NCI-H2107 (cell line): Measurements from ENCODE around the gene MKLN1.

Source experiments
- DNase-seq: peaks from one replicate; lab custom pipeline; 2025; lab: John Stamatoyannopoulos, UW

MKLN1 gene

DNA sequence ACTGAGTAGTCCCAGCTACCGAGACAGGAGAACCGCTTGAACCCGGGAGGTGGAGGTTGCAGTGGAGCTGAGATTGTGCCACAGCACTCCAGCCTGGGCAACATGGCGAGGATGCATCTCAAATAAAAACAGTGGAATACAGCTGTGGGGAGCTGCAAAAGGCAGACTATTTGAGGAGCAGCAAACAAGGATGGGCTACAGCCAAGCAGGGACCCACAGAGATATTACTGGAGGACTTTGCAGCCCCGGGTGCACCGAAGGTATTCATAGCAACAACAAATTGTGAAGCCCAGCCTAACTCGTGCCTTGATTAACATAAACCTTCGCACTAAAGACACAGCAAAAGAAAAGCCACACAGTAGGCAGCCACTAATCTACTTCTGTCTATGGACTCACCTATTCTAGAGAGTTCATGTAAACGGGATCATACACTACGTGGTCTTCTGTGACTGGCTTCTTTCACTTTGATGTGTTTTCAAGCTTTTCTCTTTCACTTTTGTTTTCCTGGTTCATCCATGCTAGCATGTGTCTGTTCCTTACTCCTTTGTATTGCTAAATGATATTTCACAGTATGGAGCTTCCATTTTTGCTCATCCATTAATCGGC is 194.8 kb downstream of the MKLN1 start:
- DNase-seq: no peak

- DNase-seq: no peak
Measured at GRCh38 chr7:131524115-131524514, 196.4 kb downstream of the MKLN1 start.

DNA sequence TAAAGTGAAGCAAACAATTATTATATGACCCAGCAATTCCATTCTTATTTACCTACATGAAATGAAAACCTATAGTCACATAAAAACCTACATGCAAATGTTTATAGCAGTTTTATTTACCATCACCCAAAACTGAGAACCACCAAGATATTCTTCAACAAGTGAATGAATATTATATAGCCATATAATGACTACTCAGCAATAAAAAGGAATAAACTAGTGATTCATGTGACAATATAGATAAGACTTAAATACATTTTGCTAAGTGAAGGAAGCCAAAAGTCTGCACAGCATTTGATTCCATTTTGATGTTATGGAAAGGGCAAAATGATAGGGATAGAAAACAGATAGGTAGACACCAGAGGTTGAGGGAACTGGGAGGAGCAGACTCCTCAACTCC is 197.0 kb downstream of the MKLN1 start:
- DNase-seq: no peak

DNA sequence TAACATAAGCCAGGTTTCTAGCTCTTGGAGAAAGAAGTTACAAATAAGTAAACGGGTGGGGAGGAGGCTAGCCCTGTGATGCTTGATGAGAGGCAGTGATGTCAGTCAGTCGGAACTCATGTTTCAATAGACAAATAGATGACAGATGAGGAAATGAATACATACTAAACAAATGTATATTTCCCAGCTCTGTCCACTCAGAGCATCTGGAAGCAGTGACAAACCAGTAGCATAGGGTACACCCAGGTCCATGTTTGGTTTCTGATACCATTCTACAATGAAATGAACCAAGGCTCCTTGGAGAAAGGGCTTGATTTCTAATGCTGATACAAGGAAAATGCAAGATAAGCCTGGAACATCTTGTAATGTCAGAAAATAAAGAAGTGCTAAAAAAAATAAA is 198.1 kb downstream of the MKLN1 start:
- no peak for DNase-seq

DNA sequence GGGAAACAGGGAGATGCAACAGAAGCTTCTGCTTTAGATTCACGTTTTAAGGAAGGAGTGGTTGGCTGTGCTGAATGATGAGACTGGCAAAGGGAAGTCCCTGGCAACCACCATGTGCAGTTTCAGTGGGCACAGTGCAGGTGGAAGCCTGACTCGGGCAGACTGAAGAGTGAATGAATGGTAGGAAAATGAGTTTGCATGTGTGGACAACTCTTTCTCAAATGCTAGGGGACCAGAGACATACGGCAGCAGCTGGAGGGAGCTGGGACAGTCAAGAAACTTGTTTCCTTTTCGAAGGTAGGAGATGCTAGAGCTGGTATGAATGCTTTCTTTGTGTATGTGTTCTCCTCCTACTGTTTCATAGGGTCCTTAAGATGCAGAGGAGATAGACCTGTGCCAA is 199.8 kb downstream of the MKLN1 start:
- no peak for DNase-seq

DNA sequence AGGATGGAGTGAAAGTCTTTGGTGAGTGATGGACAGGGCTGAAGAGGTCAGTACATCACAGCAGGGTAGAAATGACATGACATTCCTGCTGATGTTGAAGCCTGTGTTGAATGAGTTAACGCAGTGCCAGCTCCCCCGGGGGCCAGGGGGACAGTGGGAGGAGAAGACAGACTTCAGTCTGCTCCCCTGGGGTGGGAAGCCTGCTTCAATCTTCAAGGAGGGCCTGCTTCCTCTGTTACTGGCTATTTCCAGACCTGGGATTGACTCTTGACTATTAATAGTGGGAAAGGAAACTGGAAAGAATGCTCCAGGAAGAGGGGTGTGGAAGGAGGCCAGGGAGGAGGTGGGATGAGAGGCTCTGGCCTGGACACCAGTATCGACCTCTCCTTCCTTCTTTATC is 201.5 kb downstream of the MKLN1 start:
- DNase-seq: no peak

- DNase-seq: no peak
Measured at GRCh38 chr7:131529617-131530016, 201.9 kb downstream of the MKLN1 start.

GRCh38 chr7:131530137-131530536 is 202.5 kb downstream of the MKLN1 start:
- DNase-seq: no peak

GRCh38 chr7:131532570-131533091 is 205.0 kb downstream of the MKLN1 start:
- no peak for DNase-seq

GRCh38 chr7:131533151-131533559 is 205.5 kb downstream of the MKLN1 start:
- DNase-seq: no peak

- no peak for DNase-seq
Measured at GRCh38 chr7:131533566-131534561, 206.2 kb downstream of the MKLN1 start.

DNA sequence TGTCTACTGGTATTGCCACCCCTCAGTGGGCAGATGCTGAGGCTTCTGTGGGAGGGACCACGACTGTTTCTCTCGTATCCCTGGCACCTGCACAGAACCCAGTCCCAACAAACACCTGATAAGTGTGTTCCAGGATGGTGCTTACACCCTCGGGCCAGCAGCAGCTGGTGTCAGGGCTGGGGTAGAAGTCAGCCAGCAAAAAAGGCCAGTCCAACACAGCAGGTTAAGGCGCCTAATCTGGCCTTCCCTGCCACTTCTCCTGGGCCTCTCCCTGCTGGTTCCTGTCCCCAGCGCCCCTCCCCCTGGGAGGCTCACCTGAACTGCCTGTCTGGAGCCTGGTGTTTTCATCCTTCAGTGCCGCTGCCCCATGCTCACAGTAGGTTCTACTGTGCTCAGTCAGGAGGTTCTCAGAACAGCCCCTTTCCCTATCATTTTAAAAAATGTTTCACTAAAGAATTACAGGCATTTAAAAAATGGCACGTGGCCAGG is 208.7 kb downstream of the MKLN1 start:
- no peak for DNase-seq

- no peak for DNase-seq
Measured at GRCh38 chr7:131537571-131537978, 209.9 kb downstream of the MKLN1 start.

- no peak for DNase-seq
Measured at GRCh38 chr7:131538071-131538812, 210.6 kb downstream of the MKLN1 start.

DNA sequence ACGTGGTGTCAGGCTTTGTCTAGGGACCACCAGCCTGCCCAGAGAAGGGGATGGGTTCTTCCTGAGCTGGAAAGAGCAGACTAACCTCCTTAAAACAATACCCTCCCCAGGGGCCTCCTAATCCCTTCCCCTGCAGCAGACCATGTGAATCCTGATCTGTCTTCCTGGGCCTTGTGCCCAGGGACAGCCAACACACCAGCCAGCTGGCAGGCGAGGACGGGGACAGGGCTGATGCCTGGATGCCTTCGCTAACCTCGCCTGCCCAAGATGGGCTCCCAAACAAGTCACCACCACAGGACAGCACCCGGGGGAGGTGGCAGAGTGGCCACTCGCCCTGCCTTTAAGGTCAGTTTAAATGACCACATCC is 211.1 kb downstream of the MKLN1 start:
- no peak for DNase-seq

DNA sequence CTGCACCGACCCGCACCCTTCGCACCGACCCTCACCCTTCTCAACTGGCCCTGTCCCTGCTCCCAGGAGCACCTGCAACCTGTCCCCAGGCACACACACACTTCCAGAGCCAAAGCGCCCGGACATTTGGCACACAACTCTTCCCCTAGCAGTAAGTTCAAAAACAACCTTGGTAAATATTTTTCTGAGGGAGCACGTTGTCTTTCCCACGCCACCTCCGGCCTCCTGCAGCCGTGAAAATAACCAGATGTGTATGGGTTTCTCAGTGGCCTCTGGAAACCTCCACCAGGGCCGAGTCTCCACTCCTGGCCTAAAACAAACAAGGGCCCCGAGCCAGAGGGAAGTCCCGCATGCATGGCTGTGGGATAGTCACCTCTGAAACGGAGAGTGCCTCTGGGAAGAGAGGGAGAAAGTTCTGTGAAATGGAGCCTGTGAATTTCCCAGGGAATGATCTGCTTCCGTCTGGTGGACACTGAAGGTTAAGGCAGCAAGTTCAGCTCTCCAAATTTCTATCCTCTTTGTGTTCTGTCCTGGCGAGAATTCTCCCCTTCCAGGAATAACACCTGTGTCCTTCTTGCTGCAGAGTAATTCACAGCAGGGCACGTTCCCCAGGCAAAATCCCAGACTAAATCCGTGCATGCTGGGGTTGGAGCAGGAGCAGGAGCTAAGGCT is 213.0 kb downstream of the MKLN1 start:
- DNase-seq: no peak

DNA sequence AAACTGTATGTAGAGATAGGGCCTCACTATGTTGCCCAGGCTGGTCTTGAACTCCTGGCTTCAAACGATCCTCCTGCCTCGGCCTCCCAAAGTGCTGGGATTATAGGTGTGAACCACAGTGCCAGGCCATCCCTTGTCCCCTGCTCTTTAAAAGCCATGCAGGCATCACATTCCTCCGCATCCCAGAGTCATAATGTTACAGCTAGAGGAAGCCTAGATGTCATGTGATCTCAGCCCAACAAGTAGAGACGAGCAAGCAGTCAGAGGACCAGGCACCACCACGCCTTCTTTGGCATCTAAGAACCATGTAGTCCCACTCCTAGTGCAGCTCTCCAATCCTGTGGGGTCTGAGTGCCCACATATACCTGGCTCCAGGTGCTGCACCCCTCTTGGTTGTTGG is 215.6 kb downstream of the MKLN1 start:
- DNase-seq: no peak

DNA sequence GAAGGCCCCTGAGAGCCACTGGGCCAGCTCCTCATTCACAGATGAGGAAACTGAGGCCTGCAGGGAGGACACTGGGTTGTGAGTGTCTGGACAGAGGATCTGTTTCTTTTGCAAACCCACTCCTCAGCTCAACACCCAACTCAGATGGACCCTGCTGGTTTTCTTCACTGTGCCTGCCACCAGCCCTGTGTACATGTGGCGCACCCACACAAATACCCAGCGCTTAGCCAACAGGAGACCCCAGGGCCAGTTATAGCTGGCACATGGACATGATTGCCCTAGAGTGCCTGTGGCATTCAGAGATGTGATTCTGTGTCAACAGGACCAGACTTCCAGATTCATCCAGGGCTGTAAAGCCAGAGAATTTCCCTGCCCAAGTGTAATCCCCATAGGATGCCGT is 216.3 kb downstream of the MKLN1 start:
- DNase-seq: no peak

DNA sequence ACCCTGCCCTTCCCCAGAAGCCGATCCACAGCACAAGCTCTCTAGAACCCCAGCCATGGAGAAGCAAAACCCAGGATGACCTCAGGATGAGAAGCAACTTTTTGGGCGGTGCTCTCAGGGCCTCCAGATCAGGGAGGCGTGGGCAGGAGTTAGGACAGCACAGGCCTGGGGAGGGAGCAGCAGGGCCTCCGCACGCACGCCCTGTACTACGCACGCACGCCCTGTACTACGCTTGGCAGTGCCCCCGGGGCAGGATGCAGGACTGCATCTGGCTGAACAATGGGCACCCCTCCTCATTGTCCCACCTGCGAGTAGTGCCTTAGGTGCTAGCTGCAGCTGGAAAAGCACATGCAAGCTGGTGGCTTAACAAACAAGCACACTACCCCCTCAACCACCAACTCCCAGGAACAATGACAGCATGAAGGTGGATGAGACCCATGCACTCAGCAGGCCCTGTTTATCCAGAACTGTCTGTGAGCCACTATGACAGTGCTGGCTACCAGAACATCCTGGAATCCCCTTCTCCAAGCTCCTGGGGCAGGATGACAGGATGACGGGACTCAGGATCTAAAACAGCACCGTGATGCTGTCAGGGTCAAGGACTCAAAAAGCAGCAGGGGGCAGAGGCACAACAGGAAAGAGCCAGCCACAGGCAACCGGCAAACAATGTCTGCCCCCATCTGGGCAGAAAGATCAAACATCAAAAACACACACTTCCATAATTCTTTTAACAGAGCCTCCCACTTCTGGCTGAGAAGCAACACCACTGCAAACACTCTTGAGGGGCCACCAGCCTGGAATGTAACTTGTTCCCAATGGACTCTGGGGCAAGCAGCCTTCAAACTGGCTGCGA is 217.0 kb downstream of the MKLN1 start:
- DNase-seq: no peak

DNA sequence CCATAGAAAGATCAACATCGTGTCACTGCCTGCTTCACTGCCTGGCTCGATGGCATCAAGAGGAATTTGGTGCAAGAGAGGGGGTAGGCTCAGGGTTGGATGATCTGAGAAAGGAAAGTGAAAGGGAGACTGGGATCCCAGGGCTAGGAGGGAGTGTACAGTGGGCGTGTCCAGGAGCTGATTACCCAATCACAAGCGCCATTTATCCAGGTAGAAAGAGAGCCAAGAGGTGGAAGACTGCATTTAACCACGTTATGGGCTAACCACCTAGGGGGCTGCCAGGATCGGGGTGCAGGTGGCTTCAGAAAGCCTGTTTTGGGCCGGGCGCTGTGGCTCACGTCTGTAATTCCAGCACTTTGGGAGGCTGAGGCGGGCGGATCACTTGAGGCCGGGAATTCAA is 218.4 kb downstream of the MKLN1 start:
- no peak for DNase-seq
